GM12878 (cell line): ENCODE measurements around the gene SFXN5. TPM values are rescaled to one million over a fixed set of nuclear protein-coding genes. Genes with fewer than 3 reads are reported as not detected.

Experiments
- EP300 ChIP-seq, 2 experiments: fragments of 150-350 bp in 1 of 2; IDR thresholded peaks; 2 replicates each; pipeline ENCODE4 v1.6.1; 2011 to 2012; ENCODE audit warnings: low read depth in 2 of 2, low read length in 2 of 2, borderline replicate concordance in 1 of 2, improper control_type of control experiment in 1 of 2, inconsistent platforms in 1 of 2; ENCODE audit not compliant: control insufficient read depth in 1 of 2
- GABPA ChIP-seq: IDR thresholded peaks from 2 replicates; pipeline ENCODE4 v1.6.1; 2014; ENCODE audit warnings: antibody characterized with exemption, low read depth, mild to moderate bottlenecking, inconsistent platforms
- IKZF1 ChIP-seq: fragments of 450-650 bp; conservative IDR thresholded peaks from 2 replicates; pipeline ENCODE4 v1.6.1; 2017; ENCODE audit warnings: antibody characterized with exemption, mild to moderate bottlenecking
- MEF2B ChIP-seq: fragments of 450-650 bp; IDR thresholded peaks from 2 replicates; pipeline ENCODE4 v1.6.1; 2018; ENCODE audit warnings: mild to moderate bottlenecking, moderate library complexity; ENCODE audit not compliant: partially characterized antibody, poor library complexity, severe bottlenecking
- NR2F1 ChIP-seq: fragments of 450-650 bp; conservative IDR thresholded peaks from 2 replicates; pipeline ENCODE4 v1.6.1; 2017; ENCODE audit warnings: mild to moderate bottlenecking
- TAF1 ChIP-seq: IDR thresholded peaks from 2 replicates; pipeline ENCODE4 v1.6.1; 2011; ENCODE audit warnings: mild to moderate bottlenecking, low read depth, low read length, borderline replicate concordance
- TCF3 ChIP-seq: IDR thresholded peaks from 2 replicates; pipeline ENCODE4 v1.6.1; 2012; ENCODE audit warnings: low read depth, mild to moderate bottlenecking, low read length, borderline replicate concordance; ENCODE audit not compliant: insufficient read depth
- ZBED1 ChIP-seq: IDR thresholded peaks from 2 replicates; pipeline ENCODE4 v1.6.1; 2016; ENCODE audit warnings: borderline replicate concordance
- polyA plus RNA-seq, 11 experiments: library from polyadenylated mRNA; depleted of rRNA in 4 of 11; unstranded in 6 of 11; stranded (reverse) in 5 of 11; fragments of >200 nt; fragmentation: Nextera tagmentation in 4 of 11; fragmentation: Illumina TruSeq in 1 of 11; extraction: Ambion mirVana in 4 of 11; extraction: Trizol in 1 of 11; gene quantifications; 1 replicate in 1 of 11; 2 replicates in 10 of 11; pipeline versions ENCODE4 v1.2.1 to v1.2.3, GENCODE V29; 2011 to 2016; ENCODE audit warnings: inconsistent platforms in 2 of 11, missing spikeins in 2 of 11, low read depth in 1 of 11
- total RNA-seq, 4 experiments: library from RNA; depleted of rRNA in 3 of 4; stranded (reverse); fragments of >200 nt in 3 of 4; fragmentation: Illumina TruSeq in 1 of 4; extraction: Trizol in 1 of 4; gene quantifications; 2 replicates each; pipeline versions ENCODE4 v1.2.1 to v1.2.3, GENCODE V29; 2013 to 2021
- TF ChIP-seq, protein P1 (sequence below): fragments of 450-650 bp; IDR thresholded peaks from 2 replicates; pipeline ENCODE4 v1.6.1; 2017; ENCODE audit warnings: borderline replicate concordance
- TF ChIP-seq, protein P2 (sequence below): IDR thresholded peaks from 2 replicates; pipeline ENCODE4 v1.6.1; 2012; ENCODE audit warnings: low read depth, low read length, improper control_type of control experiment
- TF ChIP-seq, protein P3 (sequence below): fragments of 450-650 bp; formaldehyde crosslinking; IDR thresholded peaks from 2 replicates; pipeline ENCODE4 v1.4.0; 2022; ENCODE audit warnings: mild to moderate bottlenecking, moderate library complexity
- TF ChIP-seq, protein P4 (sequence below): fragments of 450-650 bp; IDR thresholded peaks from 2 replicates; pipeline ENCODE4 v1.6.1; 2018; ENCODE audit warnings: borderline replicate concordance, mild to moderate bottlenecking; ENCODE audit not compliant: partially characterized antibody

Gene SFXN5
- total and polyA plus RNA-seq, 10 of the 15 experiments (the other 5 are each of a cell fraction or from before 2014, with no cell fraction given), result 3.3 to 15.9 (median 11.2) TPM

DNA sequence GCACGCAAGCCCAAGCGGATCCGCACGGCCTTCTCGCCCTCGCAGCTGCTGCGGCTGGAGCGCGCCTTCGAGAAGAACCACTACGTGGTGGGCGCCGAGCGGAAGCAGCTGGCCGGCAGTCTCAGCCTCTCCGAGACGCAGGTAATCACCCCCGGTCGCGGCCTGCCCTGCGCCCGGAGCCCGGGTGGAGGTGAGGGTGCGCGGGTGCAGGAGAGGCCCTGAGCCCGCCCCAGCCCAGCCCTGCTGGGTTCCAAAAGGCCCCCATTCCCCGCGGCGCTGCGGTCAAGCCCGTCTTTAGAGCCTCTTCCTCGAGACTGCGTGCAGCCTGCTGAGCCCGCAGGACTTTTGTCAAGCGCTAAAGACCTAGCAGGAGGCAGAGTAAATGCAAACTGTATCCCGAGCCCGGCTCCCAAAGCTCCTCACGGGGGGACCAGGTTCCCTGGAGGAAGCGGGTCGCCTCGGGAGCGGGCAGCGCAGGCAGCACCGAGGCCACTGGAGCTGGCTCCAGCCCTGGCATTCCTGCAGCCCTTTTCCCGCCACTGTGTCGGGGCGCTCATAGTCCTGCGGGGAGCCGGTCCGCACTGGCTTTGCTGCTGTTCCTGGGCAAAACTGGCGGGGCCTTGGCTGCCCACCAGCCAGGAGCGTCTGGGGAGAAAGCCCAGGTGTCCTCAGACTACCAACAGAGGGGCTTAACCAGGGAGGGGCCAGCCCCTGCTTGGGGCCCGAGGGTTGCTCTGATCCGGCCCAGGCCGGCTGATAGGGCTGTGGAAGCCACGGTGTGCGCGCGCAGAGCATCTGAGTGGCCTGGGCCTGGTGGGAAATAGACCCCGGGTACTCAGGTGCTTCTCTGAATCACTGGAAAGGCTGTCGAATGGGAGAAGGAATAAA lies 146.9 kb downstream of the SFXN5 start (continued):
- TF ChIP-seq, protein P1, sequence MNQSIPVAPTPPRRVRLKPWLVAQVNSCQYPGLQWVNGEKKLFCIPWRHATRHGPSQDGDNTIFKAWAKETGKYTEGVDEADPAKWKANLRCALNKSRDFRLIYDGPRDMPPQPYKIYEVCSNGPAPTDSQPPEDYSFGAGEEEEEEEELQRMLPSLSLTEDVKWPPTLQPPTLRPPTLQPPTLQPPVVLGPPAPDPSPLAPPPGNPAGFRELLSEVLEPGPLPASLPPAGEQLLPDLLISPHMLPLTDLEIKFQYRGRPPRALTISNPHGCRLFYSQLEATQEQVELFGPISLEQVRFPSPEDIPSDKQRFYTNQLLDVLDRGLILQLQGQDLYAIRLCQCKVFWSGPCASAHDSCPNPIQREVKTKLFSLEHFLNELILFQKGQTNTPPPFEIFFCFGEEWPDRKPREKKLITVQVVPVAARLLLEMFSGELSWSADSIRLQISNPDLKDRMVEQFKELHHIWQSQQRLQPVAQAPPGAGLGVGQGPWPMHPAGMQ, result no peak
- TF ChIP-seq GABPA, result no peak
- no peak for TF ChIP-seq ZBED1
- TF ChIP-seq, protein P2, sequence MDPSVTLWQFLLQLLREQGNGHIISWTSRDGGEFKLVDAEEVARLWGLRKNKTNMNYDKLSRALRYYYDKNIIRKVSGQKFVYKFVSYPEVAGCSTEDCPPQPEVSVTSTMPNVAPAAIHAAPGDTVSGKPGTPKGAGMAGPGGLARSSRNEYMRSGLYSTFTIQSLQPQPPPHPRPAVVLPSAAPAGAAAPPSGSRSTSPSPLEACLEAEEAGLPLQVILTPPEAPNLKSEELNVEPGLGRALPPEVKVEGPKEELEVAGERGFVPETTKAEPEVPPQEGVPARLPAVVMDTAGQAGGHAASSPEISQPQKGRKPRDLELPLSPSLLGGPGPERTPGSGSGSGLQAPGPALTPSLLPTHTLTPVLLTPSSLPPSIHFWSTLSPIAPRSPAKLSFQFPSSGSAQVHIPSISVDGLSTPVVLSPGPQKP, result no peak
- 0 out of 2 replicates have a peak, but pooled peaks have one; percentile 43 for TF ChIP-seq TCF3
- peak in 1 of 2 experiments; percentile 31; a peak in 1 of 4 replicates for TF ChIP-seq EP300 (IDR thresholded peaks at IDR 0.05; ENCODE audit: borderline replicate concordance in 1 of 2, control insufficient read depth in 1 of 2, low read depth in 2 of 2, low read length in 2 of 2)
- TF ChIP-seq, protein P3, sequence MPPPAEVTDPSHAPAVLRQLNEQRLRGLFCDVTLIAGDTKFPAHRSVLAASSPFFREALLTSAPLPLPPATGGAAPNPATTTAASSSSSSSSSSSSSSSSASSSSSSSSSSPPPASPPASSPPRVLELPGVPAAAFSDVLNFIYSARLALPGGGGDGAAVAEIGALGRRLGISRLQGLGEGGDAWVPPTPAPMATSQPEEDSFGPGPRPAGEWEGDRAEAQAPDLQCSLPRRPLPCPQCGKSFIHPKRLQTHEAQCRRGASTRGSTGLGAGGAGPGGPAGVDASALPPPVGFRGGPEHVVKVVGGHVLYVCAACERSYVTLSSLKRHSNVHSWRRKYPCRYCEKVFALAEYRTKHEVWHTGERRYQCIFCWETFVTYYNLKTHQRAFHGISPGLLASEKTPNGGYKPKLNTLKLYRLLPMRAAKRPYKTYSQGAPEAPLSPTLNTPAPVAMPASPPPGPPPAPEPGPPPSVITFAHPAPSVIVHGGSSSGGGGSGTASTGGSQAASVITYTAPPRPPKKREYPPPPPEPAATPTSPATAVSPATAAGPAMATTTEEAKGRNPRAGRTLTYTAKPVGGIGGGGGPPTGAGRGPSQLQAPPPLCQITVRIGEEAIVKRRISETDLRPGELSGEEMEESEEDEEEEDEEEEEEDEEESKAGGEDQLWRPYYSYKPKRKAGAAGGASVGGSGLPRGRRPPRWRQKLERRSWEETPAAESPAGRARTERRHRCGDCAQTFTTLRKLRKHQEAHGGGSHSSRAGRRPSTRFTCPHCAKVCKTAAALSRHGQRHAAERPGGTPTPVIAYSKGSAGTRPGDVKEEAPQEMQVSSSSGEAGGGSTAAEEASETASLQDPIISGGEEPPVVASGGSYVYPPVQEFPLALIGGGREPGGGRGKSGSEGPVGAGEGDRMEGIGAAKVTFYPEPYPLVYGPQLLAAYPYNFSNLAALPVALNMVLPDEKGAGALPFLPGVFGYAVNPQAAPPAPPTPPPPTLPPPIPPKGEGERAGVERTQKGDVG (CRISPR knock-in tag), result no peak
- TF ChIP-seq, protein P4, sequence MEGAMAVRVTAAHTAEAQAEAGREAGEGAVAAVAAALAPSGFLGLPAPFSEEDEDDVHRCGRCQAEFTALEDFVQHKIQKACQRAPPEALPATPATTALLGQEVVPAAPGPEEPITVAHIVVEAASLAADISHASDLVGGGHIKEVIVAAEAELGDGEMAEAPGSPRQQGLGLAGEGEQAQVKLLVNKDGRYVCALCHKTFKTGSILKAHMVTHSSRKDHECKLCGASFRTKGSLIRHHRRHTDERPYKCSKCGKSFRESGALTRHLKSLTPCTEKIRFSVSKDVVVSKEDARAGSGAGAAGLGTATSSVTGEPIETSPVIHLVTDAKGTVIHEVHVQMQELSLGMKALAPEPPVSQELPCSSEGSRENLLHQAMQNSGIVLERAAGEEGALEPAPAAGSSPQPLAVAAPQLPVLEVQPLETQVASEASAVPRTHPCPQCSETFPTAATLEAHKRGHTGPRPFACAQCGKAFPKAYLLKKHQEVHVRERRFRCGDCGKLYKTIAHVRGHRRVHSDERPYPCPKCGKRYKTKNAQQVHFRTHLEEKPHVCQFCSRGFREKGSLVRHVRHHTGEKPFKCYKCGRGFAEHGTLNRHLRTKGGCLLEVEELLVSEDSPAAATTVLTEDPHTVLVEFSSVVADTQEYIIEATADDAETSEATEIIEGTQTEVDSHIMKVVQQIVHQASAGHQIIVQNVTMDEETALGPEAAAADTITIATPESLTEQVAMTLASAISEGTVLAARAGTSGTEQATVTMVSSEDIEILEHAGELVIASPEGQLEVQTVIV, result no peak
- no peak; the same call in 1 of the 2 replicates for TF ChIP-seq IKZF1
- no peak for TF ChIP-seq TAF1
- no peak for TF ChIP-seq MEF2B
- TF ChIP-seq NR2F1, result no peak; the same call in 1 of the 2 replicates
- TF ChIP-seq, all 136 proteins: peak for 8
